GM12872 (cell line): Measurements from ENCODE around the gene PTK6.

Experiments used
- CTCF ChIP-seq: IDR thresholded peaks from 3 replicates; pipeline ENCODE4 v1.5.1; 2011; ENCODE audit warnings: low read depth, mild to moderate bottlenecking, low read length, moderate library complexity; ENCODE audit not compliant: insufficient read depth

The PTK6 gene

GRCh38 chr20:63546256-63546955 lies 9.2 kb upstream of the PTK6 start:
- no peak for TF ChIP-seq CTCF

GRCh38 chr20:63545814-63546213 lies 8.6 kb upstream of the PTK6 start:
- TF ChIP-seq CTCF = no peak

- no peak for TF ChIP-seq CTCF
These were observed 7.9 kb upstream of the PTK6 start for GRCh38 chr20:63544958-63545516.

GRCh38 chr20:63544241-63544957 lies 7.2 kb upstream of the PTK6 start:
- TF ChIP-seq CTCF = no peak

GRCh38 chr20:63543733-63544132 lies 6.6 kb upstream of the PTK6 start:
- no peak for TF ChIP-seq CTCF

- no peak for TF ChIP-seq CTCF
These were observed 6.0 kb upstream of the PTK6 start for GRCh38 chr20:63543131-63543530.

- no peak for TF ChIP-seq CTCF
These were observed 5.5 kb upstream of the PTK6 start for GRCh38 chr20:63542696-63543095.
